Progenitor cell of endocrine pancreas (in vitro differentiated cells): Measurements from ENCODE around the gene ENHO. TPM values are rescaled to one million over a fixed set of nuclear protein-coding genes. Genes with fewer than 3 reads are reported as not detected.
"Not testable (repeated sequence)": the region's sequence is repeated elsewhere in the genome, so short reads cannot be mapped to it uniquely, and the experiment has no call there.

Source experiments
- DNase-seq: peaks from one replicate; pipeline ENCODE4 v3.0.0; 2021; ENCODE audit warnings: low spot score; ENCODE audit not compliant: unreplicated experiment
- H3K27ac Mint-ChIP-seq: 2 replicates; pipeline ENCODE4 v1.8.0; 2021; ENCODE audit warnings: mild to moderate bottlenecking, moderate library complexity, mixed read lengths
- H3K27me3 Mint-ChIP-seq: 2 replicates; pipeline ENCODE4 v1.8.0; 2021; ENCODE audit warnings: mixed read lengths
- H3K36me3 Mint-ChIP-seq: 2 replicates; pipeline ENCODE4 v1.8.0; 2022; ENCODE audit warnings: mixed read lengths; ENCODE audit not compliant: insufficient read depth
- H3K4me1 Mint-ChIP-seq: 2 replicates; pipeline ENCODE4 v1.8.0; 2021; ENCODE audit warnings: low read depth, mixed read lengths
- H3K4me3 Mint-ChIP-seq: 2 replicates; pipeline ENCODE4 v1.8.0; 2021; ENCODE audit warnings: low read depth, mild to moderate bottlenecking, moderate library complexity, mixed read lengths
- H3K9me3 Mint-ChIP-seq: 2 replicates; pipeline ENCODE4 v1.8.0; 2021; ENCODE audit warnings: low read depth, mixed read lengths
- total RNA-seq: library from RNA; stranded (reverse); gene quantifications from 2 replicates; pipeline ENCODE4 v1.2.1, GENCODE V29; 2021
- TF ChIP-seq, protein P1 (sequence below): fragments of 200-600 bp; sonication (generic); IDR thresholded peaks from one replicate; pipeline ENCODE4 v1.5.0; 2021; ENCODE audit warnings: antibody characterized with exemption, mild to moderate bottlenecking; ENCODE audit not compliant: unreplicated experiment

ENHO gene
- total RNA-seq, 1 donor from 2014 or later, result 4.0 TPM

DNA sequence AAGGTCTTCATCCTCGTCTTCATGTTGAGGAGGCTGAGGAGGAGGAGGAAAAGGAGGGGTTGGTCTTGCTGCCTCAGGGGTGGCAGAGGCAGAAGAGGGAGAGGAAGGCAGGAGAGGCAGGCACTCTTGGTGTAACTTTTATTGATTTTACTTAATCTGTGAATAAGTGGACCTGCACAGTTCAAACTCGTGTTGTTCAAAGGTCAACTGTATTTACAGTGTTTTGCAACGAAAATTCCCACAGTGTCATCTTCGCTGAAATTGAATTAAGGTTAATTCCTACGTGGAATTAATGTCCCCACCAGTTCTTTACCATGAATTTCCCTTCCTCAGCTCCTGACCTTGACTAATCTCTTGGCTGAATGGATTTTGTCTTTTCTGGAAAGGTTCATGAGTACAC is 21.2 kb upstream of the ENHO start:
- peaks cover 48% of the 10 kb centered on the region for H3K27me3 Mint-ChIP-seq
- no peak for DNase-seq
- no peak overlapping the region for H3K4me3 Mint-ChIP-seq
- TF ChIP-seq, protein P1, sequence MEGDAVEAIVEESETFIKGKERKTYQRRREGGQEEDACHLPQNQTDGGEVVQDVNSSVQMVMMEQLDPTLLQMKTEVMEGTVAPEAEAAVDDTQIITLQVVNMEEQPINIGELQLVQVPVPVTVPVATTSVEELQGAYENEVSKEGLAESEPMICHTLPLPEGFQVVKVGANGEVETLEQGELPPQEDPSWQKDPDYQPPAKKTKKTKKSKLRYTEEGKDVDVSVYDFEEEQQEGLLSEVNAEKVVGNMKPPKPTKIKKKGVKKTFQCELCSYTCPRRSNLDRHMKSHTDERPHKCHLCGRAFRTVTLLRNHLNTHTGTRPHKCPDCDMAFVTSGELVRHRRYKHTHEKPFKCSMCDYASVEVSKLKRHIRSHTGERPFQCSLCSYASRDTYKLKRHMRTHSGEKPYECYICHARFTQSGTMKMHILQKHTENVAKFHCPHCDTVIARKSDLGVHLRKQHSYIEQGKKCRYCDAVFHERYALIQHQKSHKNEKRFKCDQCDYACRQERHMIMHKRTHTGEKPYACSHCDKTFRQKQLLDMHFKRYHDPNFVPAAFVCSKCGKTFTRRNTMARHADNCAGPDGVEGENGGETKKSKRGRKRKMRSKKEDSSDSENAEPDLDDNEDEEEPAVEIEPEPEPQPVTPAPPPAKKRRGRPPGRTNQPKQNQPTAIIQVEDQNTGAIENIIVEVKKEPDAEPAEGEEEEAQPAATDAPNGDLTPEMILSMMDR, result no peak
- H3K4me1 Mint-ChIP-seq, result peaks cover 5% of the 10 kb centered on the region
- no peaks in the 10 kb centered on the region for H3K36me3 Mint-ChIP-seq
- no peaks in the 10 kb centered on the region for H3K9me3 Mint-ChIP-seq
- no peak overlapping the region for H3K27ac Mint-ChIP-seq

DNA sequence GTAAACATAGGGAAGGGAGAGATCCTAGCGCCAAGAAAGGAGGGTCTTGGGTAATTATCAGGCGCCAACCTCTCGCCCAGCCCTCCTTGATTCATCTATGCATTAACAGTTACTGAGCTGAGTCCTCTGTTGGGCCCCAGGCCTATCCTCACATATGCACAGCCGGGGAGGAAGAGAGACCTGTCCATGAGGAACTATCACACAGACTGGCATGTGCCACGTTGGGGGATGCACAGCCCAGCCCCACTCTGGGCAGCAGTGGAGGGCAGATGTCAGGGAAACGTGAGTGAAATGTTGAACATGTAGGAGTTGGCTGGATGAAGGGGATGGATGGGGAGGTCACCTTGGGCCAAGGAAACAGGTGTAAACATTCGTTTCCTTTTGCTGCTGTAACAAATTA is 18.8 kb upstream of the ENHO start:
- TF ChIP-seq, protein P1, result no peak
- H3K4me3 Mint-ChIP-seq, result no peak overlapping the region
- H3K4me1 Mint-ChIP-seq, result peaks cover 5% of the 10 kb centered on the region
- no peak overlapping the region for H3K27ac Mint-ChIP-seq
- DNase-seq, result no peak
- peaks cover 34% of the 10 kb centered on the region for H3K27me3 Mint-ChIP-seq
- H3K36me3 Mint-ChIP-seq, result no peaks in the 10 kb centered on the region
- no peaks in the 10 kb centered on the region for H3K9me3 Mint-ChIP-seq

DNA sequence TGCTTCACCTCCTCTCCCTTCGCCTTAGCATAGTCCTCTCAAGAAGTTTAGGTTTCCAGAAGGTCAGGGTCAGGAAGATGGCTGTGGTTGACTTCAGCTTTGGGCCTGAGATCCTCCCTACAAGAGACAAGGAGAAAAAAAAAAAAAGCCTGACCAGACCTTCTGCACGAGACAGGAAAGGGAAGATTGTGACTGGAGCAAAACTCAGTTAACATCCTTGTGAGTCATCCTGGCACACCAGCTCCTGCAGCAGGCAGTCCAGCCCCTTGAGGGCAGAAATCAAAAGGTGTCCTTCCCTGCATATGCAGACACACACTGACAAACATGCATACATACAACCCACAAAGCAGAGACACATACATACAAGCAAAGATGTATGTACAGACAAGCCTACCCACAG is 18.0 kb upstream of the ENHO start:
- H3K4me3 Mint-ChIP-seq, result no peak overlapping the region
- H3K36me3 Mint-ChIP-seq, result no peaks in the 10 kb centered on the region
- no peak for DNase-seq
- TF ChIP-seq, protein P1, result no peak
- no peak overlapping the region for H3K27ac Mint-ChIP-seq
- H3K27me3 Mint-ChIP-seq, result peaks cover 37% of the 10 kb centered on the region
- no peaks in the 10 kb centered on the region for H3K9me3 Mint-ChIP-seq
- H3K4me1 Mint-ChIP-seq, result peaks cover 5% of the 10 kb centered on the region

DNA sequence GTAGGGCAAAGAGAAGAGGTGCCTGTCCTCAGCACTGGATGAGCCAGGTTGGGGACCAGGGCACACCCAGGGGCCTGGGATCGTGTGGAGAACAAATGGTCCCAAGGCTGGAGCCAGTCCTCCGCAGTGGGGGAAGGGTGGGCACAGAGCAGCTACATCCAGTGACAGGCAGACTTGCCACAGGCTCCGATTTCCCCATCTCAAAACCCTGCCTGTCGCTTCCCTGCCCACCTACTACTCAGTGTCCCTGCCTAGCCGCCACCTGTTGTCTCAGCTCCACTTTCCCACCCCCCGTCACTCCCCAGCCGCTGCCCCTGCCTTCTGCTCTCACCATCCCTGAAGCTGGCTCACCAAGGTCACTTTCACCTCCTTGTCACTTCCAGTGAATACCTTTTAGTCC is 13.9 kb upstream of the ENHO start:
- Mint-ChIP-seq H3K27me3 (peaks cover 43% of the 10 kb centered on the region), H3K36me3 (no peaks in the 10 kb centered on the region), H3K27ac (no peak overlapping the region), H3K9me3 (no peaks in the 10 kb centered on the region), H3K4me3 (no peak overlapping the region), H3K4me1 (no peaks in the 10 kb centered on the region)
- DNase-seq, result no peak
- TF ChIP-seq, protein P1, result no peak

DNA sequence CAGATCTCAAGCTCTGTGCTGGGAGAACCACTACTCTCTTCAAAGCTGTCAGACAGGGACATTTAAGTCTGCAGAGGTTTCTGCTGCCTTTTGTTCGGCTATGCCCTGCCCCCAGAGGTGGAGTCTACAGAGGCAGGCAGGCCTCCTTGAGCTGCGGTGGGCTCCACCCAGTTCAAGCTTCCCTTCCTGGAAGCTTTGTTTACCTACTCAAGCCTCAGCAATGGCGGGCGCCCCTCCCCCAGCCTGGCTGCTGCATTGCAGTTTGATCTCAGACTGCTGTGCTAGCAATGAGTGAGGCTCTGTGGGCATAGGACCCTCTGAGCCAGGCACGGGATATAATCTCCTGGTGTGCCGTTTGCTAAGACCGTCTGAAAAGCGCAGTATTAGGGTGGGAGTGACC is 9.3 kb upstream of the ENHO start:
- not testable (repeated sequence) for H3K9me3 Mint-ChIP-seq, DNase-seq, H3K4me3 Mint-ChIP-seq, H3K4me1 Mint-ChIP-seq, H3K36me3 Mint-ChIP-seq, H3K27ac Mint-ChIP-seq
- H3K27me3 Mint-ChIP-seq, result peaks cover 52% of the 10 kb centered on the region

DNA sequence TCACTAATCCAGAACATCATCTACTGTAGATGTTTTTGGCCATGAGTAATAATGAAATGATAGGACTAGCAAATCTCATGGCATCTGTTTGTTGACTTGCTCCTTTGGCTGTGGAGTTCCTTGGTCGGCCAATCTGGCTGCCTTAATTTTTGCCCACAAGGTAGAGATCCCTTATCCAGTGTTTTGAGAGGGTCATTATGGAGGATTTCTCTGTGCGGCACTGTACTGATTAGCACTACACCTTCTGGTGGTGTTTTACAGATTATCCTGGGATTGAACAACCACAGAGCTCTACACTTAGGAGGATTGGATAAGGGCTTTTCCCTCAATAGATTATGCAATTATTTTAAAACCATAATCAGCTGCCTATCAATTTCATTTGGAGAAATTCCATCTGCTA is 3.2 kb upstream of the ENHO start:
- Mint-ChIP-seq H3K4me1 (peaks cover 6% of the 10 kb centered on the region), H3K27me3 (peaks cover 55% of the 10 kb centered on the region), H3K9me3 (no peaks in the 10 kb centered on the region), H3K27ac (no peak overlapping the region), H3K4me3 (no peak overlapping the region), H3K36me3 (no peaks in the 10 kb centered on the region)
- DNase-seq, result no peak
- TF ChIP-seq, protein P1, result no peak
